Measurements from ENCODE around the gene SLC26A5. TPM values are rescaled to one million over a fixed set of nuclear protein-coding genes. Genes with fewer than 3 reads are reported as not detected.

SLC26A5 gene
- total RNA-seq, 2 donors from 2014 or later: not detected

- peaks cover 9 to 21% of the 10 kb centered on the region in 2 donors for H3K27me3 Mint-ChIP-seq
- H3K36me3 Mint-ChIP-seq: no peaks in the 10 kb centered on the region
- no peak overlapping the region for H3K4me3 Mint-ChIP-seq
- no peak for DNase-seq (ENCODE audit: low spot score)
- H3K4me1 Mint-ChIP-seq (ENCODE audit: low read depth in 2 of 2): no peaks in the 10 kb centered on the region
- no peak overlapping the region for H3K27ac Mint-ChIP-seq
- ATAC-seq: no peak
- H3K9me3 Mint-ChIP-seq: no peaks in the 10 kb centered on the region
Observed at GRCh38 chr7:103391150-103391549, 54.9 kb downstream of the SLC26A5 start.

GRCh38 chr7:103389263-103389662, 56.7 kb downstream of the SLC26A5 start:
- DNase-seq (ENCODE audit: low spot score): no peak
- H3K9me3 Mint-ChIP-seq: no peaks in the 10 kb centered on the region
- peaks cover 11 to 18% of the 10 kb centered on the region in 2 donors for H3K27me3 Mint-ChIP-seq
- H3K4me3 Mint-ChIP-seq: no peak overlapping the region
- no peak overlapping the region for H3K27ac Mint-ChIP-seq
- H3K4me1 Mint-ChIP-seq (ENCODE audit: low read depth in 2 of 2): no peaks in the 10 kb centered on the region
- no peaks in the 10 kb centered on the region for H3K36me3 Mint-ChIP-seq
- no peak for ATAC-seq

- Mint-ChIP-seq H3K36me3 (no peaks in the 10 kb centered on the region), H3K4me1 (ENCODE audit: low read depth in 2 of 2) (no peaks in the 10 kb centered on the region), H3K9me3 (no peaks in the 10 kb centered on the region), H3K27me3 (peaks cover 11 to 18% of the 10 kb centered on the region in 2 donors), H3K27ac (no peak overlapping the region), H3K4me3 (no peak overlapping the region)
- ATAC-seq (no peak), DNase-seq (ENCODE audit: low spot score) (no peak)
Observed at GRCh38 chr7:103388469-103389140, 57.4 kb downstream of the SLC26A5 start.

GRCh38 chr7:103387242-103387641, 58.8 kb downstream of the SLC26A5 start:
- Mint-ChIP-seq H3K9me3 (no peaks in the 10 kb centered on the region), H3K27ac (no peak overlapping the region), H3K27me3 (peaks cover 11 to 18% of the 10 kb centered on the region in 2 donors), H3K36me3 (no peaks in the 10 kb centered on the region), H3K4me1 (ENCODE audit: low read depth in 2 of 2) (no peaks in the 10 kb centered on the region), H3K4me3 (no peak overlapping the region)
- no peak for DNase-seq (ENCODE audit: low spot score)
- no peak for ATAC-seq

- DNase-seq (ENCODE audit: low spot score): no peak
- Mint-ChIP-seq H3K4me1 (ENCODE audit: low read depth in 2 of 2) (no peaks in the 10 kb centered on the region), H3K27ac (no peak overlapping the region), H3K27me3 (peaks cover 9 to 13% of the 10 kb centered on the region in 2 donors), H3K9me3 (no peaks in the 10 kb centered on the region), H3K36me3 (no peaks in the 10 kb centered on the region), H3K4me3 (no peak overlapping the region)
- ATAC-seq: no peak
Observed at GRCh38 chr7:103382032-103382402, 64.0 kb downstream of the SLC26A5 start.

GRCh38 chr7:103381280-103382031, 64.6 kb downstream of the SLC26A5 start:
- H3K27me3 Mint-ChIP-seq: peaks cover 9 to 18% of the 10 kb centered on the region in 2 donors
- no peaks in the 10 kb centered on the region for H3K4me1 Mint-ChIP-seq (ENCODE audit: low read depth in 2 of 2)
- no peaks in the 10 kb centered on the region for H3K9me3 Mint-ChIP-seq
- no peak overlapping the region for H3K27ac Mint-ChIP-seq
- no peak for DNase-seq (ENCODE audit: low spot score)
- no peak overlapping the region for H3K4me3 Mint-ChIP-seq
- no peaks in the 10 kb centered on the region for H3K36me3 Mint-ChIP-seq
- ATAC-seq: no peak

GRCh38 chr7:103380395-103381191, 65.4 kb downstream of the SLC26A5 start:
- H3K36me3 Mint-ChIP-seq: no peaks in the 10 kb centered on the region

GRCh38 chr7:103379270-103379975, 66.6 kb downstream of the SLC26A5 start:
- DNase-seq (ENCODE audit: low spot score): no peak
- Mint-ChIP-seq H3K9me3 (no peaks in the 10 kb centered on the region), H3K4me3 (no peak overlapping the region), H3K27me3 (peaks cover 6 to 18% of the 10 kb centered on the region in 2 donors), H3K36me3 (no peaks in the 10 kb centered on the region), H3K4me1 (ENCODE audit: low read depth in 2 of 2) (no peaks in the 10 kb centered on the region), H3K27ac (no peak overlapping the region)
- ATAC-seq: no peak

More at GRCh38 chr7:103380395-103381191, 65.4 kb downstream of the SLC26A5 start:
- DNase-seq (ENCODE audit: low spot score) (no peak), ATAC-seq (no peak)
- Mint-ChIP-seq H3K4me3 (no peak overlapping the region), H3K9me3 (no peaks in the 10 kb centered on the region), H3K4me1 (ENCODE audit: low read depth in 2 of 2) (no peaks in the 10 kb centered on the region), H3K27ac (no peak overlapping the region), H3K27me3 (peaks cover 9 to 18% of the 10 kb centered on the region in 2 donors)

GRCh38 chr7:103373866-103374643, 72.0 kb downstream of the SLC26A5 start:
- ATAC-seq: no peak
- Mint-ChIP-seq H3K27me3 (peaks cover 6 to 18% of the 10 kb centered on the region in 2 donors), H3K4me1 (ENCODE audit: low read depth in 2 of 2) (no peaks in the 10 kb centered on the region), H3K4me3 (no peak overlapping the region), H3K36me3 (no peaks in the 10 kb centered on the region), H3K9me3 (no peaks in the 10 kb centered on the region), H3K27ac (no peak overlapping the region)
- no peak for DNase-seq (ENCODE audit: low spot score)

GRCh38 chr7:103369432-103369831, 76.6 kb downstream of the SLC26A5 start:
- Mint-ChIP-seq H3K36me3 (peaks cover 16% of the 10 kb centered on the region), H3K27me3 (no peaks in the 10 kb centered on the region), H3K27ac (no peak overlapping the region), H3K9me3 (no peaks in the 10 kb centered on the region), H3K4me3 (no peak overlapping the region), H3K4me1 (ENCODE audit: low read depth in 2 of 2) (no peaks in the 10 kb centered on the region)
- no peak for DNase-seq (ENCODE audit: low spot score)
- no peak for ATAC-seq

- Mint-ChIP-seq H3K9me3 (no peaks in the 10 kb centered on the region), H3K27me3 (no peaks in the 10 kb centered on the region), H3K27ac (peak overlapping the region; percentile 58 to 93), H3K36me3 (peaks cover 16% of the 10 kb centered on the region), H3K4me1 (ENCODE audit: low read depth in 2 of 2) (peaks cover 45 to 50% of the 10 kb centered on the region in 2 donors), H3K4me3 (peak overlapping the region; percentile 73)
- ATAC-seq (no peak), DNase-seq (ENCODE audit: low spot score) (no peak)
Observed at GRCh38 chr7:103349805-103350204, 96.2 kb downstream of the SLC26A5 start.

GRCh38 chr7:103348959-103349358, 97.0 kb downstream of the SLC26A5 start:
- no peaks in the 10 kb centered on the region for H3K27me3 Mint-ChIP-seq
- ATAC-seq: no peak
- peaks cover 19% of the 10 kb centered on the region for H3K36me3 Mint-ChIP-seq

GRCh38 chr7:103348452-103348851, 97.6 kb downstream of the SLC26A5 start:
- Mint-ChIP-seq H3K27me3 (no peaks in the 10 kb centered on the region), H3K27ac (peak overlapping the region; percentile 91 to 93), H3K4me3 (peak overlapping the region; percentile 85), H3K36me3 (peaks cover 21% of the 10 kb centered on the region), H3K9me3 (no peaks in the 10 kb centered on the region), H3K4me1 (ENCODE audit: low read depth in 2 of 2) (peaks cover 53 to 60% of the 10 kb centered on the region in 2 donors)
- no peak for ATAC-seq
- DNase-seq (ENCODE audit: low spot score): no peak

More at GRCh38 chr7:103348959-103349358, 97.0 kb downstream of the SLC26A5 start:
- Mint-ChIP-seq H3K9me3 (no peaks in the 10 kb centered on the region), H3K4me3 (peak overlapping the region; percentile 85), H3K4me1 (ENCODE audit: low read depth in 2 of 2) (peaks cover 48 to 56% of the 10 kb centered on the region in 2 donors), H3K27ac (peak overlapping the region; percentile 91 to 93)
- DNase-seq (ENCODE audit: low spot score): no peak

Measured in natural killer cell treated with Interleukin-12 subunit alpha and Interleukin-12 subunit beta and Interleukin-15 and Interleukin-18, amount 100 ng/mL, for 72 hours (primary cell).